Measurements from ENCODE around the gene TEX44.
"Not testable (repeated sequence)": the region's sequence is repeated elsewhere in the genome, so short reads cannot be mapped to it uniquely, and the experiment has no call there.

- not testable (repeated sequence) for TF ChIP-seq POLR2A, CTCF (IDR thresholded peaks at IDR 0.05)
Measured at GRCh38 chr2:231556496-231556895, 36.2 kb upstream of the TEX44 start.
